Fibroblast of skin of right quadriceps (primary cell): ENCODE results near the gene SFMBT2.

ENCODE experiments used
- DNase-seq: peaks from one replicate; pipeline ENCODE4 v3.0.0-alpha.2; 2013

The SFMBT2 gene

DNA sequence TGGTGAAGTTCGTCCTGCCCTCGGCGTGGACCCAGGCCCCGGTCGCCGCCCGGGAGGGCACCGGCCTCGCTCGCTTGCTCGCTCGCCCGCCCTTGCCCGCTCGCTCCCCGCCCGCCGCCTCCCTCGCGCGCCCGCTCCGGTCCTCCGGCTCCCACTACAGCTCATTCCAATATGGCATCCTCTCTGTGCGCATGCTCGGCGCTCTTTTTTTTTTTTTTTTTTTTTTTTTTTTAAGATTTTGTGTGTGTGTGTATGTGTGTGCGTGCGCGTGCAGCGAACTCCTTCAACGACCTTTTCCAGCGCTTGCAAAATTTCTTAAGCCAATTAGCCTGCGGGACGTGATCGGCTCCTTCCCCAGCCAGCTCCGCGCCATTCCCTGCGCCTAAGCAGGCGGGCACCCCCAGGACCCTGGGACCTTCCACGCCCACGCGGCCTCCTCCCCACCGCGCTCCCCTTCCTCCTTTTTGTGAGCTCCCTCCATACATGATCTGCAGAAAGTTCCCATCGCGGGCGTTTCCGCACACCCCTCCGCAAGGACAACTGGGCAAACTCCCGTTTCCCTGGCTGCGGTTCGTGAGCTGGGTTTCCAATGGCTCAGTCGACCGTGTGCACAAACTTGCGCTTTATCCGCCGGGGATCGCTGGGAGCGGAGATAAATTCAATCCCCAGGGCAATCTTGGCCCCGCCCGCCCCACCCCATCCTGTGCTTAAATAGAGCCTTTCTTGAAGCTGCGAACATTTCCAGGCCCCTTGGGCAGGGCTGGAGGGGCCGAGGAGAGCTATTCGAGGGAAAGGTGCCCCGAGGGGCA, at the start of gene SFMBT2:
TSS of gene SFMBT2 (minus strand) at position 173 of the 809 bp plus-strand sequence. CDS start 29,136 bp downstream, outside the sequence.
- peak; percentile 70 for DNase-seq

DNA sequence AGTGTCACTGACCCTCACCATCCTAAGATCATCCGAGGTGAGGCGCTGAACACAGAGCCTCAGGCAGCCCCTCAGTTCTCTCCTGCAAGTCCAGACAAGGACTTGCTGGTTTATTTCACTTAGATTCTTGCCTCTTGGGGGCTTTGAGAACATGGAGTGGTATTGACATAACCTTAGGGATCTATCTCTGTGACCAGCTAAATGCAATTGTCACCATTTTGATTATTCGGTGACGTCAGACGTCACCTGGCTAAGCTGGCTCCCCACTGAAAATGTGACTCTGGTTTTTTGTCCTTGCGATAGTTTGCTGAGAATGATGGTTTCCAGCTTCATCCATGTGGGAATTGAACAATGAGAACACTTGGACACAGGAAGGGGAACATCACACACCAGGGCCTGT, 49.2 kb upstream of the SFMBT2 start:
- DNase-seq: no peak

DNA sequence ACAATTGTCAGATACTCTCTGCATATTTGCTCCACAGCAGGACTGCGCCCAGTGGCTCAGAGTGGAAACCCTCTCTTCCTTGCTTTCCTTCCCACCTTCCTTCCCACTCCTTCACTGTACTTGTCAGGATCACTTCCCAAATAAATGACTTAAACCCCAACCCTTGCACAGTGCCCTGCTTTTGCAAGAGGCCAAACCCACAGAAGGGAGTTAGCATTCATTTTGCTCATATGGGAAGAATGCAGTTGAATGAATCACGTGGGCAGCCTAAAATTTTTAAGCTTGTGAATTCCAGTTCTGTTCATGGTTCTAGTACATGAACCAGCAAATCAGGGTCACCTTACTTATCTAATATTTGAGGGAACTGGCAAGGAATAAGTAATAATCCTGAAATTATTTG, 47.7 kb upstream of the SFMBT2 start:
- peak; percentile 30 for DNase-seq

DNA sequence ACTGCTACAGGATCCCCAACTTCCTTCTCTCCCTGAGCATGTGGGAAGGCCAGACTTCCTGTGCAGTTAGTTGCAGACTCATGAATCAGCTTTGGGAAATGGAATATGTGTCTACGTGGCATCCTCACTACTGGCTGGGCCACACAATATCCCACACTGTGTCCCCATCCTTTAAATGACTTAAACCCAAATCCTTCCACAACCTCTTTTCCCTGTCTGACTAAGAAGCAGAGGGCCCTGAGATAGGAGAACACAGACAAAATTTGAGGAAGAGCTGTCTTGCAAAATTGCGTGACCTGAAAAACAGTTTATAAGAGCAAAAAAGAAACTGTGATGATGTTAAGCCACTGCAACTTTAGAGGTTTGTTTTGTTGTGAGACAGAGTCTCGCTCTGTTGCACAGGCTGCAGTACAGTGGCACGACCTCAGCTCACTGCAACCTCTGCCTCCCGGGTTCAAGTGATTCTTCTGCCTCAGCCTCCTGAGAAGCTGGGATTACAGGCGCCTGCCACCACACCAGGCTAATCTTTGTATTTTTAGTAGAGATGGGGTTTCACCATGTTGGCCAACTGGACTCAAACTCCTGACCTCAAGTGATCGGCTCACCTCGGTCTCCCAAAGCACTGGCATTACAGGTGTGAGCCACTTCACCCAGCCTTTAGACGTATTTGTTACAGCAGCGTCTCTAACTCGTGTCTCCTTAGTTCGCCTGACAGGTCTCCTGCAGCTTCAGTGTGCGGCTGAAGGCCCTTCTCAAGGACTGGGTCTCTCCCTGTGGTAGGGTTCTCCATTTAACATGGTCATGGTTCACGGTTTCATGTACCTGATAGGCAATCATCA, 46.9 kb upstream of the SFMBT2 start:
- DNase-seq: peak; percentile 7

DNA sequence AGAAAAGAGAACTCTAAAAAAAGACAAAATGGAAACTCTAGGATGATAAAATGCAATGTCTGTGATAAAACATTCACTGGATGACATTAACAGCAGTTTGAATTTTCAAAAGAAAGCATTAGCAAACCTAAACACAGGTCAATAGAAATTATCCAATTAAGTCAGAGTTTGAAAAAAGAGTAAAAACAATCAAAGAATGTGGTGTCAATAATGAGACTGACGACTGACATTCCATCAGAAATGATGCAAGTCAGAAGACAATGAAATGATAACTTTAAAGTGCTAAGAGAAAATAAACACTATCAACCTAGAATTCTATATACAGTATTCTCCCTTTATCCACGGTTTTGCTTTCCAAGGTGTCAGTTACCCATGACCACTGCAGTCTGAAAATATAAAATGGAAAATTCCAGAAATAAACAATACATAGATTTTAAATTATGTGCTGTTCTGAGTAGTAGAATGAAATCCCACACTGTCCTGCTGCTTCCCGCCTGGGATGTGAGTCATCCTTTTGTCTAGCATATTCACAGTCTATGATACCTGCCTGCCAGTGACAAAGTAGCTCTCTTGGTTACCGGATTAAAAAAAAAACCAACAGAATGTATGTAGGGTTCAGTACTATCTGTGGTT, 38.3 kb upstream of the SFMBT2 start:
- no peak for DNase-seq

DNA sequence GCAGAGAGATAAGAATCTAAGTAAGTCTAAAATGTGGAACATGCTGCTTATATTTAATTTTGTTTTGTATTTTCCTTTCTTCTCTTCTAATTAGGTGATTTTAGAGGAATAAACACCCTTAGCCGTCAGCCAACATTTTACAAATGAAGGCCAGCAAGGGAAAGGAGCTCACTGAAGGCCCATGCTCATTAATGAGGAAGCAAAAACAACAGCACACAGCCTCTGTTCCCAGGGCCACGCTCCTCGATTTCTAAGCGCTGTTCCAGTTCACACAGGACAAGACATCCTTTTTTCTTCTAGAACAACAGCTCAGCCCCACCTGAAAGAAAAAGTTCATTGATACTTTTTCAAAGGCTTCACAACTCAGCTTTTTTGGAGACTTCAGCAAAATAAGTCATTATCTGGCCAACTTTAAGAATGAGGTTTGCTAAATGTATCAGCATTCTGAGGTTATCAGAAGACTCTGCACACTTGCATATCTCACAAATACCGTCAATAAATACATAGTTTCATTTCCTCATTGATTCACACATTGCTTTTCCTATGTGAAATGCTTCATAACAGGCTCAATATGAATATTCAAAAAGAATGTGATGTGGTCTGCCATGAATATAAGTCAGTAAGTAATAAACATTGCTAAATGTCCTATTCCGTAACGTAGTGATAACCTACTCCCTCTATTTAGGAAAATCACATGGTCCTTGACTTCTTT, 34.8 kb upstream of the SFMBT2 start:
- no peak for DNase-seq

DNA sequence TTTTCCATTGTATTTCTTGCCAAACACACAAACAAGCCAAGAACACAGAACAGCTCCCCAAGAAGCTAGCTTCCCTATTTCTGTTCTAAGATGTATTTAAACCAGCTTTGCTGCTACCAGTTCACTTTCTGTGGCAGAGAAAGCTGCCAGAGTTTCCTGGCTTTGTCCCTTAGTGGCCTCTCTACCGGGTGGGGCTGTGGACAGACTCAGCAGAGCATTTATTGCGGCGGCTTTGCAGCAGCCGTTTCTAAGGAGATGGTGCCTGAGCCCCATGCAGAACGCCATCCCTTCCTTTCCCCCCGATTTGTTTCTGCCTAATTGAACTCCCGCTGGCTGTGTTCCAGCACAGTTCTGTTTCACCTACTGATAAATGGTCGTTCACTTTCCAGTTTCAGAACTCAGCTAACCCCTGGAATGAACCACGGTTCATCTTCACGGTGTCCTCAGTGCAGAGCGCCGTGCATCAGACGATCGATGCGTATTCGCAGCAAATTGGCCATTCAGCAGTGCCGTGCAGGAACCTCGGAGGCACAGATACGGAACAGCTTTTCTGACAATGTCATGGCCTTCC, 33.8 kb upstream of the SFMBT2 start:
- no peak for DNase-seq

DNA sequence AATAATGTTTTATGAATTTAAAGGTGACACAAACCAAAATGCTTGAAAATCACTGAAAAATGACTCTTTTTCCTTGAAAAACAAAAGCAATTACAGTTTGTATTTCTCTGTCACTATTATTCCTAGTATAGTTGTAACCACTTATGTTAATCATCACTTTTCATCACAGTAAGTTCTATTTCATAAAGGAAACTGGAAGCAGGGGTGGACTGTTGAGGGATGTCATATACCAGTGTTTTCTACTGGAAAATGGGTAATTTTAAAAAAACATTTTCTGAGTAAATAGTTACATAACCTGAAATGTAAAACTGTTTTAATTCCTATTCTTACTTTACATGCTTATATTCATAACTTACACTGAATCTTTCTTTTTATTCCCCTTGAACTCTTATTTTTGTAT, 32.2 kb upstream of the SFMBT2 start:
- no peak for DNase-seq

DNA sequence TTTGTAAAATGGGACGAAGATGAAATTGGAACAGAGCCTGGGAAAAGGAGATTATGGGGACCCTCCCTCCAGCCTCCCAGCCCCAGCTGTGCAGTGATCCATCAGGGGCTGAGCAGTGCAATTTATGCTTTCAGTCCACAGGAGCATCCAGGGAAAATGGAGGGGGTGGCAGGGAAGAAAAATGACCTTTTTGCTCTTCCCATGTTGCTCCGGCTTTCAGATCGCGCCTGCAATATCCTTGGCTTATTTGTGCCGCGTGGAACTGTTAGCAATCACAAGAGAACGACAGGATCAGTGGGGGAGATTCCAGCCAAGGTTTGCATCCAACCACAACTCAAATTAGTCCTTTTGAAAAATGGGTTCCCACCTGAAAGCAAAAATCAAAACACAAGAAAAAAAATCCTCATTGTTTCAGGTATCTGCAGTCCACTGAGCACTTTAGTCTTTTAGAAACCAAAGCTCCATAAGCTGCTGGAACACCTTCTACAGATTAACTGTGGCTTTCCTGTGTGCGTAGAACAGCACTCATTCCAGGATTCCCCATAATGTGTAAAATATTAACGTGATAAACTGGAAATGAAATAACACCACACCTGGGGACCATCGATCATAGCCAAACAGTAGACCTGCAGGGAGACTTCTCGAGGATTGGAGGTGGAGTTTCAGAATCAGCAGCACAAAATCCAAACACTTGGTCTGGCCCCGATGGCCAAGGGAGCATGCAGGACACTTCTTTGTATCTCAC, 30.7 kb upstream of the SFMBT2 start:
- DNase-seq: no peak

DNA sequence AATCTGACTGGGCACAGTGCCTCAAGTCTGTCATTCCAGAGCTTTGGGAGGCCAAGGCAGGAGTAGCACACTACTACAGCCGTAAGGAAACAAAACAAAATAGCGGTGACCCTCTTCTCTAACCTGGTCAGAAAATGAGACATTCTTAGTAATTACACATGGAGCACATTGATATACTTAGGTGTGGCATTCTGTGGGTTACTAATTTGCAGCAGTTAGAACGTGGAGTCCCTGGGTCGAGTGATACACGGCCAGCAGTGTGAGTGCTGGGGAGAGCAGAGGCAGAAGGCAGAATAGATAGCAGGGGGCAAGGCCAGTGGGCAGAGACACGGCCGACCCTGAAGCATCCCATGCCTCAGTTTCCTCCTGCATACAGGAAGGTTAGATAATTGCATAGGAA, 28.9 kb upstream of the SFMBT2 start:
- DNase-seq: no peak

DNA sequence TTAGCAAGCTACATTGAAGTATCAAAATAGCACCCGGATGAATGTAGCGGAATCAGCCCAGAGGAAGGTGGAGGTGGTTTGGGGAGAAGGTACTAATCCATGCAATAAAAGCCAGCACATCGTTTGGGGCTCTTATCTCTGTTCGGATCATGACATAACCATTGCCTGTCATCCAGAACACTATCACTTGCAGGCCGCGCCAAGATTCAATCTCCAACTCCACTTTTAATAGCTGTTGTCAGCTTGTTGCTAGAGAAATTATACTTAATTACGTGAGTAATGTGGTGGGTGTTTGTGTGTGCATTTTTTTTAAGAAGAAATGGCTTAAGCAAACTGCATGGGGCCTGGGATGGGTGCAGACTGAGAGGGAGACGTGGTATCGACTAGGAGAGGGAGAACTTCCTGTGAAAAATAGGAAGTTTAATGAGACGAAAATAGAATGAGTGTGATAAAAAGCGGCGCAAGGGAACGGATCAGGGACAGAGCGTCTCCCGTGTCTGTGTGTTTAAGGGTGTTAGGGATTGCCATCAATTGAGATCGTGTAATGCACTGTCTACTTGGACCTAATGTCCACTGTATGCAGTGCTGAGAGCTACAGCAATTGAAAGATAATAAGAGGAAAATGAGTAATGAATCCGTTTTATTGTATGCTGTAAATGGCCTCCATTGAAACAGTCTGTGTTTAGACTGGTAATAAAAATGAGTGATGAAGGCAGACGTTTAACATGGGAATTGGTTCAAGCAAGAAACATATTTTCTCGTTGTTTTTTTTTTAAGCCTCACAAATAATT, 27.6 kb upstream of the SFMBT2 start:
- DNase-seq: peak; percentile 26

DNA sequence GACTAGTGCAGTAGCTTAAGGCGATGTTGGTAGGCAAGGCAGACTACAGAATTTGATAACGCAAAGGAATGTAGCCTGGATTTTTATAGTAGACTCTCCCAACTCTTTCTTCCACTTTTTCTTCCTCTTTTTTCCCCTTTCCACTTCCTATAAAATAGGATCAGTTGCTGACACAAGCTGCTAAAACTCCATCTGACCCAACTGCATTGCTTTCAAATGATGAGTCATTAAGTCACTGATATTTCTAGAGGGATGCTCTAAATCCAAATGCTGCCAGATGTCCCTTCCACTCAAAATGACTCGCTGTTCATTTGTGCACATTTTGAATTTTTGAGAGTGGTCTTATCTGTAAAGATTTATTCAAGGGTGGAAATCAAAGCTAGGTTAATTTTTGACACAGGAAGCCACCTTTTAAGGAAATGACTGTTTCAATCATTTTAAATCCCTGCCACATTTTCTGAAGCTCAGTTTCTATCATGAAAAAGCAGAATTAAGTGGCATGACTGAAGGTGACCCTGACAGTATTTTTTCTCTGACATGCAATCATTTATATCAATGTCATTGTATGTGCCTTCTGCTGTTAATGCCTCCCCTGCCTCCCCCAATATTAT, 25.8 kb upstream of the SFMBT2 start:
- DNase-seq: peak; percentile 46

DNA sequence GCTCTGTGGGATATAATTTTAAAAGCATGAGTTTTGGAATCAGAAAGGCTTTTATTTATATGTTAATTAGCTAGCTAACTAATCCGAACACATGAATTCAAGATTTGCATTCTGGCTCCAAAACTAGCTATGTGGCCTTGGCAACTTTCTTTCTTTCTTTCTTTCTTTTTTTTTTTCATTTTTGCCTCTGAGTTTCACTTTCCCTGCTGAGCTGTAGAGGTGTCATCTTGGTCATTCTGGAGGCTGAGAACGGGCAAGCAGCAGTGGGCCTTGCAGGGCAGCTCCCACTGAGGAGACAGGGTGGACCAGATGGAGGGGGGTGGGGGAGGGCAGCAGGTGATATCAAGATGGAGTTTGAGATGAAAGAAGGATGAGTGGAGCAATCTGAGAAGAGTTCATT, 24.8 kb upstream of the SFMBT2 start:
- DNase-seq: no peak

DNA sequence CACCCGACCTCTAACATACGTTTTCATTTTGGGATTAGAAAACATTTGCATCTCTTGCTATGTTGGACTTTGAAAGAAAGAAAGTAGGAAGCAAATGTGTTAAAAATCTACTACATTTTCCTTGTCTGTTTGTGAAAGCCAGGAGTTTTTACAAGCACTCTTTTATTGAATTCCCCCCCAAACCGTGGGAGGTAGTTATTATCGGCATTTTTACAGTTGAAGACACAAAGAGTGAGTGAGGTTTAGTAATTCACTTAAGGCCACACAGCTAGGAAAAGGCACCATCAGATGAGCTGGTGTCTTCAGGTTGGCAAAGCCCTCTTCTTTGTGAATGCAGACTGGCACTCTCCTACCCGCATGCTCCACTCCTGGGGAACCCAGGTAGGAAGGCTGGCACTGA, 23.5 kb upstream of the SFMBT2 start:
- no peak for DNase-seq

DNA sequence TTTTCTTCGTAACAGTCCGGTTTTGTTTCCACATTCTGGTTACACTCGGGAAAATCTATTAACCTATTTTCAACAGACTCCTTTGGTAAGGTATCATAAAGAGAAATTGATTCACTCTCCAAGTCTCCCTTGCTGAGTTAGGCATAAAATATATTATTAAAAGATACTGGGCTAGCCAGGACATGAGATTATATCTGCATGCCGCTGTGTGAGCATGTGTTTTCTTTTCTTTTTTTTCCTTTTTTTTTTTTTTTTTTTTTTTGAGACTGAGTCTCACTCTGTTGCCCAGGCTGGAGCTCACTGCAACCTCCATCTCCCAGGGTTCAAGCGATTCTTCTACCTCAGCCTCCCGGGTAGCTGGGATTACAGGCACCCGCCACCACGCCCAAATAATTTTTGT, 23.0 kb upstream of the SFMBT2 start:
- DNase-seq: no peak

DNA sequence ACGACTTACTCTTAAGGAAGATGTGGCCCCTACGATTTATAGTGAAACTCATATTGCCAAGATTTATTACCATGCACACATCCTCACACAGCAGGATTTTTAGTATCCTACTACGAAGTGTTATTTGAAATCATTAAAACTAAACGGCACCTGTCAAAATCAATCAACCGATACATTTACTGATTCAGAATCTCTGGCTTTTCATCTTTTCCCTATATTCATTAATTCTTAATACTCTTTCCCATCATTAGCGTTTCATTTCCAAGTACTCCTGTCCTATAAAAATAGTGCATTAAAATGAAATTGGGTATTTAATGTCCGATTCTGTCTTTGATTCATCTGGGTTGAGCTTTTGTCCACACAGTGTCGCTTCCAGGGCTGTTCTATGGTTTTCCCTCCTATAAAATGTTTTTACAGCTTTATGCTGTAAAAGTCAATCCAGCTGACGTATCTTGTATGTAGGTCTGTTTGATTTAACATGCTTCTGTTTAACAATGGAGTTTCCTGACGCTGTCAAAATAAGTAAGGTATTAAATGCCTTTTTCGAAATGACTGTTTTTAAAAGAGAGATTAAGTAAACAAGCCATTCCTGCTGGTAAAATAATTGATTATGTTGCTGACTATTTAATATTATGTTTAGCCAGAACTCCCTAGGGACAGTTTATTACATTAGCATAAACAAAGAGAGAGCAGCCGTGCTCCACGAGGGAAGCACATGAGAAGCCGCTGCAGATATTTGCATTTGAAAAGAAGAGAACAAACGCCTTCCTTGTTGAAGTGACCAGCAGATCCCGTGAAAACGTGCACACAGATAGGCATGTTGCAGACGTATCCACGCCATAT, 22.3 kb upstream of the SFMBT2 start:
- DNase-seq: no peak

DNA sequence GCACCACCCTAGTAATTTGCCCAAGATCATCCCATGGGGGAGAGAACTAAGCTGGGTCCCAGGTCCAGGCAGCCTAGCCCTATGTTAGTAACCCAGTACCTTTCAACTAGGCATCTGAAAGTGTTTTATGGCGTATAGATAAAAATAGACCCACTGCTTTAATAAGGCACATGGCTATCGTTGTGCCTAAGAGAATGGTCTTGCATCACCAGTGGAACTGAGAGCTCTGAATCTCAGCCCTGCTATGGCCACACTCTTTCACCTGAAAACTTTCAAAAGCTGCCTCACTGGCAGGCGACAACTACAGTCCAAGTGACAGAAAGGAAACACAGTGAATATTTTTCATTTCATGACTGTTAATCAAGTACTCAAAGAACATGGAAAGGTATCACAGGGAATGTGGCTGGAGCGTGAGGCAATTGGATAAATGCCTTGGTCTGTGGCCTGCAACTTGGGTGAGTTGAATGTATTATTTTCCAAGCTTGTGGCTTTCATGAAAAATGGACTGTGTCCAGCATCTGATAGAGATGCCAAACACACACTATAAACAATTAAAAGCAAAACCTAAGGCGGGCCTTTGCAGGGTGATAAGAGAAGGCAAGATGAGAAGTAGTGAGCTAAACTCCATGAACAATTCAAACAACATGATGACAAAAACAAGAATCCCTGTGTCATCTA, 18.0 kb upstream of the SFMBT2 start:
- DNase-seq: no peak

DNA sequence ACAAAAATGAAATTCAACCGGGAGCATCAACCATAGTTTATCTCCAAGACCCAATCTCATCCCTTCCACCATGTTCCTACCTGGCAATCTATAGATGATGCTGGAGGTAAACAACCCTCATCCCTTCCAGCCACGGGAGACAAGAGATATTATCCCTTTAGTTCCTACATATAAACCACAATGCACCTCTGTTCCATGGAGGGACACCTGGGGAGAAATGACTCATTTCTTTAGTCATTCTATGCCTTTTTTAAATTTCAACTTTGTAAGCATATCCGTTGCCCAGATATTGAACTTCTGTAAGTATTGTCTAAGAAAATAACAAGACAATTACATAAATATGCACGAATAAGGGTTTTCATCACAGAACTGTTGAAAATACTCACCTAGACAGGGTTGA, 15.5 kb upstream of the SFMBT2 start:
- no peak for DNase-seq

DNA sequence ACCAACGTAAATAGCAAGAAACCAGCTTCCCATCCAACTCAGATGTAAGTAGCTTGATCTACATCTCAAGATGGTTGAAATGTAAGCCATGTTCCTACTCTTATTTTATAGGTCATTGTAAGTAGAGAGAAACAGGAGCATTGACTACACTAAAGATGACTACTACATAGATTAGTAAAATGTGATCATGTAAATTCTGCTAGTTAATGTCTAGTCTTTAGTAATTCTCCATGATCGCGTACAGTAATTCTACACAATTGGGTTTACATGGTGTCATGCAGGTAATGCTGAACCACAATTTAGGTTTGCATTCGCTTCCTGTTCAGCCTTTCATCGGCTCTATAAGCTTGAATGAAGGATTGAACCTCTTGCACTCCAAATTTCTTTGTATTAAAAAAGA, 14.9 kb upstream of the SFMBT2 start:
- no peak for DNase-seq
